ENCODE results near the gene METAP2.

DNA sequence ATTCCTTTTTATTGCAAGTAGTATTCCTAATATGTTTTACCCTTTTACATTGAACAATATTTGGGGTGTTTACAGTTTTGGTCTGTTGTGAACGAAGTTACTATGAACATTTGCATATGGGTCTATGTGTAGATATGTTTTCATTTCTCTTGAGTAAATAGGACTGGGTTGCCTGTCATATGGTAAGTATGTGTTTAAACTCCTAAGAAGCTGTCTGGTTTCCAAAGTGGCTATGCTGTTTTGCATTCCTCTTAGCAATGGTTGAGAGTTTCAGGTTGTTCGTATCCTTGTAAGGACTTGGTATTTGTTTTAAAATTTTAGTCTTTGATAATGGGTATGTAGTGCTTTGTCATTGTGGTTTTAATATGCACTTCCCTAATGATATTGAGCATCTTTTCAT lies 6.3 kb downstream of the METAP2 start:
- TF ChIP-seq CTCF (tag by site-specific recombination; IDR thresholded peaks at IDR 0.05) (no peak), ZNF624 (tag by site-specific recombination; IDR thresholded peaks at IDR 0.05) (no peak), KLF17 (tag by site-specific recombination; IDR thresholded peaks at IDR 0.05) (no peak), PRDM6 (tag by site-specific recombination; IDR thresholded peaks at IDR 0.05) (no peak)
- TF ChIP-seq, protein P1, sequence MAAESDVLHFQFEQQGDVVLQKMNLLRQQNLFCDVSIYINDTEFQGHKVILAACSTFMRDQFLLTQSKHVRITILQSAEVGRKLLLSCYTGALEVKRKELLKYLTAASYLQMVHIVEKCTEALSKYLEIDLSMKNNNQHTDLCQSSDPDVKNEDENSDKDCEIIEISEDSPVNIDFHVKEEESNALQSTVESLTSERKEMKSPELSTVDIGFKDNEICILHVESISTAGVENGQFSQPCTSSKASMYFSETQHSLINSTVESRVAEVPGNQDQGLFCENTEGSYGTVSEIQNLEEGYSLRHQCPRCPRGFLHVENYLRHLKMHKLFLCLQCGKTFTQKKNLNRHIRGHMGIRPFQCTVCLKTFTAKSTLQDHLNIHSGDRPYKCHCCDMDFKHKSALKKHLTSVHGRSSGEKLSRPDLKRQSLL (tag by site-specific recombination; IDR thresholded peaks at IDR 0.05), result no peak

Measured in HEK293 (cell line).